K562 (cell line): ENCODE results near the gene SUPT16H. TPM values are rescaled to one million over a fixed set of nuclear protein-coding genes. Genes with fewer than 3 reads are reported as not detected.

Experiments used
- CHD1 ChIP-seq: fragments of 200-600 bp; sonication (generic); IDR thresholded peaks from one replicate; pipeline ENCODE4 v1.6.1; 2012; ENCODE audit warnings: mild to moderate bottlenecking, moderate library complexity, low read length, inconsistent platforms
- KAT2B ChIP-seq: IDR thresholded peaks from one replicate; pipeline ENCODE4 v1.6.1; 2012; ENCODE audit warnings: low read depth, mild to moderate bottlenecking, control low read depth, inconsistent platforms, low read length, moderate library complexity
- MAFG ChIP-seq: fragments of 450-650 bp; conservative IDR thresholded peaks from 2 replicates; pipeline ENCODE4 v1.6.1; 2016; ENCODE audit warnings: missing genetic modification characterization, missing compliant biosample characterization
- TAF1 ChIP-seq: IDR thresholded peaks from 2 replicates; pipeline ENCODE4 v1.6.1; 2011; ENCODE audit warnings: mild to moderate bottlenecking, low read length, moderate library complexity; ENCODE audit not compliant: insufficient read depth, control insufficient read depth, severe bottlenecking; ENCODE audit errors: extremely low read depth
- ZNF766 ChIP-seq: fragments of 200-800 bp; sonication (Bioruptor generic); conservative IDR thresholded peaks from 2 replicates; pipeline ENCODE4 v1.6.1; 2016; ENCODE audit warnings: missing genetic modification characterization, missing compliant biosample characterization
- polyA plus RNA-seq, 8 experiments: library from polyadenylated mRNA; depleted of rRNA in 4 of 8; stranded (reverse) in 5 of 8; unstranded in 3 of 8; fragments of >200 nt; fragmentation: Nextera tagmentation in 2 of 8; fragmentation: Illumina TruSeq in 1 of 8; extraction: Ambion mirVana in 2 of 8; extraction: Trizol in 1 of 8; gene quantifications; 2 replicates each; pipeline versions ENCODE4 v1.2.1 to v1.2.3, GENCODE V29; 2011 to 2014; ENCODE audit warnings: inconsistent platforms in 1 of 8, missing spikeins in 1 of 8
- total RNA-seq, 7 experiments: library from RNA; depleted of rRNA in 6 of 7; stranded (reverse); fragments of >200 nt in 6 of 7; fragmentation: Illumina TruSeq in 2 of 7; extraction: Trizol in 2 of 7; gene quantifications; 2 replicates each; pipeline versions ENCODE4 v1.2.1 to v1.2.3, GENCODE V29; 2011 to 2021; ENCODE audit warnings: low replicate concordance in 1 of 7
- TF ChIP-seq, protein P1 (sequence below): fragments of 450-650 bp; IDR thresholded peaks from 2 replicates; pipeline ENCODE4 v1.6.1; 2016
- TF ChIP-seq, protein P2 (sequence below): fragments of 200-800 bp; sonication (Bioruptor generic); IDR thresholded peaks from 2 replicates; pipeline ENCODE4 v1.6.1; 2017; ENCODE audit warnings: missing genetic modification characterization, missing compliant biosample characterization
- TF ChIP-seq, protein P3 (sequence below): fragments of 250-450 bp; sonication (Bioruptor Pico); IDR thresholded peaks from 2 replicates; pipeline ENCODE4 v1.5.1; 2021; ENCODE audit warnings: mild to moderate bottlenecking
- TF ChIP-seq, protein P4 (sequence below): fragments of 200-800 bp; sonication (Bioruptor generic); IDR thresholded peaks from 2 replicates; pipeline ENCODE4 v1.6.1; 2017; ENCODE audit warnings: missing genetic modification characterization, missing compliant biosample characterization
- TF ChIP-seq, protein P5 (sequence below), 2 experiments: fragments of 200-800 bp in 1 of 2; sonication (Bioruptor generic) in 1 of 2; sonication (generic) in 1 of 2; formaldehyde crosslinking in 1 of 2; IDR thresholded peaks in 1 of 2; conservative IDR thresholded peaks in 1 of 2; 2 replicates each; pipeline versions ENCODE4 v1.5.0 to v1.6.1; 2016 to 2020; ENCODE audit warnings: missing compliant biosample characterization in 1 of 2, missing genetic modification characterization in 1 of 2, missing genetic modification reagents in 1 of 2

The SUPT16H gene
- total and polyA plus RNA-seq, 9 of the 15 experiments (the other 6 are each of a cell fraction or from before 2014, with no cell fraction given): 75.4 to 152 (median 105) TPM

DNA sequence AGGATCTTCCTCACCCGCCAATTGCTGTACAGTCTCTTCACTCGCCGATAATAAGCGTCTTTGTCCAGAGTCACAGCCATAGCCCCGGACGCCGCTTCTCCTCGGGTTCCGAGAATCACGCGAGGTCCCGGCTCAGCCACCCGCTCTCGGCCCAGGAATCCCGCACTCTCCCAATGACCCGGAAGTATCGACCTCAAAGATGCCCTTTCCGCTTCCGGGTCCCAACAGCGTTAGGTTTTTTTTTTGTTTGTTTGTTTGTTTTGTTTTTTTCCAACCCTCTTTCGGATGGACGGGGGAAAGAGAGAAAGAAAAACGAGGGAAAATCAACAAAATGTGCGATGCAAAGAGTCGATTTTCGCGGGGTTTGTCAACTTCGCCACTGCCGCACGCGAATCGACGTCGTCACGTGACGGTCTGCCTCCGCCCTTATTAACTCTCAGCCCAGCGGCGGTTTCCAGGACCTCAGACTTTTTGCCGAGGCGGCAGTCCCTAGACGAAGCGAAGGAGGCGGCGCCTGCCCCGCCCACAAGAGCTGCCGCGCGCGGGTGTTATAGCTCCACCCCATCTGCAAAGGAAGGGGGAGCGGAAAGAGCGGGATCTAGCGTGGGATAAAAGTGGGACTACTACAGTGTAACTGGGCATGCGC is at the start of gene SUPT16H (continued):
- TF ChIP-seq ZNF766 (CRISPR knock-in tag) (peak; percentile 64; the same call in 1 of the 2 replicates), KAT2B (no peak), CHD1 (peak; percentile 42), MAFG (tag) (0 out of 2 replicates have a peak, but pooled peaks have one; percentile 28), TAF1 (peak; percentile 86)
- TF ChIP-seq, protein P1, sequence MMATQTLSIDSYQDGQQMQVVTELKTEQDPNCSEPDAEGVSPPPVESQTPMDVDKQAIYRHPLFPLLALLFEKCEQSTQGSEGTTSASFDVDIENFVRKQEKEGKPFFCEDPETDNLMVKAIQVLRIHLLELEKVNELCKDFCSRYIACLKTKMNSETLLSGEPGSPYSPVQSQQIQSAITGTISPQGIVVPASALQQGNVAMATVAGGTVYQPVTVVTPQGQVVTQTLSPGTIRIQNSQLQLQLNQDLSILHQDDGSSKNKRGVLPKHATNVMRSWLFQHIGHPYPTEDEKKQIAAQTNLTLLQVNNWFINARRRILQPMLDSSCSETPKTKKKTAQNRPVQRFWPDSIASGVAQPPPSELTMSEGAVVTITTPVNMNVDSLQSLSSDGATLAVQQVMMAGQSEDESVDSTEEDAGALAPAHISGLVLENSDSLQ: peak; percentile 81
- TF ChIP-seq, protein P2, sequence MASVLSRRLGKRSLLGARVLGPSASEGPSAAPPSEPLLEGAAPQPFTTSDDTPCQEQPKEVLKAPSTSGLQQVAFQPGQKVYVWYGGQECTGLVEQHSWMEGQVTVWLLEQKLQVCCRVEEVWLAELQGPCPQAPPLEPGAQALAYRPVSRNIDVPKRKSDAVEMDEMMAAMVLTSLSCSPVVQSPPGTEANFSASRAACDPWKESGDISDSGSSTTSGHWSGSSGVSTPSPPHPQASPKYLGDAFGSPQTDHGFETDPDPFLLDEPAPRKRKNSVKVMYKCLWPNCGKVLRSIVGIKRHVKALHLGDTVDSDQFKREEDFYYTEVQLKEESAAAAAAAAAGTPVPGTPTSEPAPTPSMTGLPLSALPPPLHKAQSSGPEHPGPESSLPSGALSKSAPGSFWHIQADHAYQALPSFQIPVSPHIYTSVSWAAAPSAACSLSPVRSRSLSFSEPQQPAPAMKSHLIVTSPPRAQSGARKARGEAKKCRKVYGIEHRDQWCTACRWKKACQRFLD (CRISPR knock-in tag): 0 out of 2 replicates have a peak, but pooled peaks have one; percentile 47
- TF ChIP-seq, protein P3, sequence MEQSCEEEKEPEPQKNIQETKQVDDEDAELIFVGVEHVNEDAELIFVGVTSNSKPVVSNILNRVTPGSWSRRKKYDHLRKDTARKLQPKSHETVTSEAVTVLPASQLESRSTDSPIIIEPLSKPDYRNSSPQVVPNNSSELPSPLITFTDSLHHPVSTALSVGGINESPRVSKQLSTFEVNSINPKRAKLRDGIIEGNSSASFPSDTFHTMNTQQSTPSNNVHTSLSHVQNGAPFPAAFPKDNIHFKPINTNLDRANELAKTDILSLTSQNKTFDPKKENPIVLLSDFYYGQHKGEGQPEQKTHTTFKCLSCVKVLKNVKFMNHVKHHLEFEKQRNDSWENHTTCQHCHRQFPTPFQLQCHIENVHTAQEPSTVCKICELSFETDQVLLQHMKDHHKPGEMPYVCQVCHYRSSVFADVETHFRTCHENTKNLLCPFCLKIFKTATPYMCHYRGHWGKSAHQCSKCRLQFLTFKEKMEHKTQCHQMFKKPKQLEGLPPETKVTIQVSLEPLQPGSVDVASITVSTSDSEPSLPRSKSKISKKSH (CRISPR knock-in tag): no peak
- TF ChIP-seq, protein P4, sequence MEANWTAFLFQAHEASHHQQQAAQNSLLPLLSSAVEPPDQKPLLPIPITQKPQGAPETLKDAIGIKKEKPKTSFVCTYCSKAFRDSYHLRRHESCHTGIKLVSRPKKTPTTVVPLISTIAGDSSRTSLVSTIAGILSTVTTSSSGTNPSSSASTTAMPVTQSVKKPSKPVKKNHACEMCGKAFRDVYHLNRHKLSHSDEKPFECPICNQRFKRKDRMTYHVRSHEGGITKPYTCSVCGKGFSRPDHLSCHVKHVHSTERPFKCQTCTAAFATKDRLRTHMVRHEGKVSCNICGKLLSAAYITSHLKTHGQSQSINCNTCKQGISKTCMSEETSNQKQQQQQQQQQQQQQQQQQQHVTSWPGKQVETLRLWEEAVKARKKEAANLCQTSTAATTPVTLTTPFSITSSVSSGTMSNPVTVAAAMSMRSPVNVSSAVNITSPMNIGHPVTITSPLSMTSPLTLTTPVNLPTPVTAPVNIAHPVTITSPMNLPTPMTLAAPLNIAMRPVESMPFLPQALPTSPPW (CRISPR knock-in tag): peak; percentile 69
- TF ChIP-seq, protein P5, sequence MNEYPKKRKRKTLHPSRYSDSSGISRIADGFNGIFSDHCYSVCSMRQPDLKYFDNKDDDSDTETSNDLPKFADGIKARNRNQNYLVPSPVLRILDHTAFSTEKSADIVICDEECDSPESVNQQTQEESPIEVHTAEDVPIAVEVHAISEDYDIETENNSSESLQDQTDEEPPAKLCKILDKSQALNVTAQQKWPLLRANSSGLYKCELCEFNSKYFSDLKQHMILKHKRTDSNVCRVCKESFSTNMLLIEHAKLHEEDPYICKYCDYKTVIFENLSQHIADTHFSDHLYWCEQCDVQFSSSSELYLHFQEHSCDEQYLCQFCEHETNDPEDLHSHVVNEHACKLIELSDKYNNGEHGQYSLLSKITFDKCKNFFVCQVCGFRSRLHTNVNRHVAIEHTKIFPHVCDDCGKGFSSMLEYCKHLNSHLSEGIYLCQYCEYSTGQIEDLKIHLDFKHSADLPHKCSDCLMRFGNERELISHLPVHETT (CRISPR knock-in tag; conservative IDR thresholded peaks at IDR 0.05 in 1 of 2, IDR thresholded peaks at IDR 0.05 in 1 of 2): 0 out of 4 replicates have a peak, but pooled peaks of 1 of the 2 experiments have one; percentile 55
